Neural cell (in vitro differentiated cells): ENCODE results near the gene VSTM2B. TPM values are rescaled to one million over a fixed set of nuclear protein-coding genes. Genes with fewer than 3 reads are reported as not detected.

Source experiments
- H2AFZ ChIP-seq: fragments of 200-600, 300-800 bp; sonication (generic), shearing (Covaris generic); 2 replicates; pipeline ENCODE4 v1.6.0; 2014; ENCODE audit warnings: low read depth, mild to moderate bottlenecking, antibody characterized with exemption, low read length, moderate library complexity
- H3F3A ChIP-seq: fragments of 200-600 bp; shearing (Covaris generic); 2 replicates; pipeline ENCODE4 v1.6.1; 2016; ENCODE audit warnings: mild to moderate bottlenecking, moderate library complexity, mixed read lengths, antibody characterized with exemption, low read length; ENCODE audit not compliant: insufficient read depth, poor library complexity, severe bottlenecking
- H3K27ac ChIP-seq: fragments of 200-600, 300-800 bp; sonication (generic), shearing (Covaris generic); 2 replicates; pipeline ENCODE4 v1.5.1; 2014; ENCODE audit warnings: mild to moderate bottlenecking, low read length, moderate library complexity
- H3K27me3 ChIP-seq: fragments of 300-800, 200-600 bp; sonication (generic), shearing (Covaris generic); 2 replicates; pipeline ENCODE4 v1.6.0; 2014; ENCODE audit warnings: mild to moderate bottlenecking, low read depth, low read length, moderate library complexity; ENCODE audit not compliant: insufficient read depth
- H3K36me3 ChIP-seq: fragments of 300-800, 200-600 bp; sonication (generic), shearing (Covaris generic); 2 replicates; pipeline ENCODE4 v1.5.1; 2014; ENCODE audit warnings: mild to moderate bottlenecking, antibody characterized with exemption, low read length, moderate library complexity; ENCODE audit not compliant: insufficient read depth
- H3K4me2 ChIP-seq: fragments of 300-800, 200-600 bp; sonication (generic), shearing (Covaris generic); 2 replicates; pipeline ENCODE4 v1.6.0; 2014; ENCODE audit warnings: mild to moderate bottlenecking, low read length
- H3K4me3 ChIP-seq: fragments of 300-800, 200-600 bp; sonication (generic), shearing (Covaris generic); 2 replicates; pipeline ENCODE4 v1.5.1; 2014; ENCODE audit warnings: mild to moderate bottlenecking, low read length, moderate library complexity
- H3K79me2 ChIP-seq: fragments of 200-600 bp; shearing (Covaris generic); replicated peaks from 2 replicates; pipeline ENCODE4 v1.6.0; 2014; ENCODE audit warnings: mild to moderate bottlenecking, low read length, moderate library complexity; ENCODE audit not compliant: insufficient read depth
- H3K9ac ChIP-seq: fragments of 300-800, 200-600 bp; sonication (generic), shearing (Covaris generic); 2 replicates; pipeline ENCODE4 v1.6.1; 2016; ENCODE audit warnings: mild to moderate bottlenecking, low read length, mixed read lengths
- H3K9me2 ChIP-seq: fragments of 200-600 bp; shearing (Covaris generic); 2 replicates; pipeline ENCODE4 v1.6.1; 2016; ENCODE audit warnings: mild to moderate bottlenecking, low read length, mixed read lengths; ENCODE audit not compliant: insufficient read depth
- H3K9me3 ChIP-seq: fragments of 200-600, 300-800 bp; sonication (generic), shearing (Covaris generic); 2 replicates; pipeline ENCODE4 v1.6.1; 2016; ENCODE audit warnings: mild to moderate bottlenecking, mixed run types, low read length, moderate library complexity, mixed read lengths
- H4K20me1 ChIP-seq: fragments of 200-600 bp; shearing (Covaris generic); 2 replicates; pipeline ENCODE4 v1.6.1; 2016; ENCODE audit warnings: mild to moderate bottlenecking, mixed run types; ENCODE audit not compliant: insufficient read depth
- EP300 ChIP-seq: fragments of 450-650 bp; conservative IDR thresholded peaks from 2 replicates; pipeline ENCODE4 v1.6.1; 2014; ENCODE audit warnings: antibody characterized with exemption, mild to moderate bottlenecking, moderate library complexity; ENCODE audit not compliant: poor library complexity, severe bottlenecking
- EZH2 ChIP-seq: fragments of 200-600, 300-800 bp; shearing (Covaris generic), sonication (generic); IDR thresholded peaks from 2 replicates; pipeline ENCODE4 v1.6.1; 2014; ENCODE audit warnings: antibody characterized with exemption, low read length, borderline replicate concordance, mild to moderate bottlenecking; ENCODE audit not compliant: insufficient read depth, poor library complexity, severe bottlenecking
- MXI1 ChIP-seq: fragments of 450-650 bp; conservative IDR thresholded peaks from 2 replicates; pipeline ENCODE4 v1.6.1; 2014; ENCODE audit warnings: antibody characterized with exemption, mild to moderate bottlenecking; ENCODE audit not compliant: poor library complexity, severe bottlenecking
- POLR2AphosphoS5 ChIP-seq: IDR thresholded peaks from 2 replicates; pipeline ENCODE4 v1.6.1; 2012
- RAD21 ChIP-seq: fragments of 450-650 bp; conservative IDR thresholded peaks from 2 replicates; pipeline ENCODE4 v1.6.1; 2014; ENCODE audit warnings: antibody characterized with exemption, mild to moderate bottlenecking, moderate library complexity
- SMC3 ChIP-seq: fragments of 450-650 bp; conservative IDR thresholded peaks from 2 replicates; pipeline ENCODE4 v1.6.1; 2014; ENCODE audit warnings: antibody characterized with exemption, mild to moderate bottlenecking, moderate library complexity; ENCODE audit not compliant: poor library complexity
- TAF1 ChIP-seq: IDR thresholded peaks from 2 replicates; pipeline ENCODE4 v1.6.1; 2012; ENCODE audit warnings: low read depth
- polyA plus RNA-seq: library from polyadenylated mRNA; depleted of rRNA; stranded (reverse); fragments of >200 nt; gene quantifications from 2 replicates; pipeline ENCODE4 v1.2.3, GENCODE V29; 2014
- TF ChIP-seq, protein P1 (sequence below): fragments of 450-650 bp; IDR thresholded peaks from 2 replicates; pipeline ENCODE4 v1.5.1; 2014; ENCODE audit warnings: antibody characterized with exemption, mild to moderate bottlenecking, moderate library complexity; ENCODE audit not compliant: poor library complexity, severe bottlenecking
- TF ChIP-seq, protein P2 (sequence below): IDR thresholded peaks from 2 replicates; pipeline ENCODE4 v1.6.1; 2012; ENCODE audit warnings: borderline replicate concordance

Gene VSTM2B
- polyA plus RNA-seq, 1 donor from 2014 or later: 24.4 TPM

DNA sequence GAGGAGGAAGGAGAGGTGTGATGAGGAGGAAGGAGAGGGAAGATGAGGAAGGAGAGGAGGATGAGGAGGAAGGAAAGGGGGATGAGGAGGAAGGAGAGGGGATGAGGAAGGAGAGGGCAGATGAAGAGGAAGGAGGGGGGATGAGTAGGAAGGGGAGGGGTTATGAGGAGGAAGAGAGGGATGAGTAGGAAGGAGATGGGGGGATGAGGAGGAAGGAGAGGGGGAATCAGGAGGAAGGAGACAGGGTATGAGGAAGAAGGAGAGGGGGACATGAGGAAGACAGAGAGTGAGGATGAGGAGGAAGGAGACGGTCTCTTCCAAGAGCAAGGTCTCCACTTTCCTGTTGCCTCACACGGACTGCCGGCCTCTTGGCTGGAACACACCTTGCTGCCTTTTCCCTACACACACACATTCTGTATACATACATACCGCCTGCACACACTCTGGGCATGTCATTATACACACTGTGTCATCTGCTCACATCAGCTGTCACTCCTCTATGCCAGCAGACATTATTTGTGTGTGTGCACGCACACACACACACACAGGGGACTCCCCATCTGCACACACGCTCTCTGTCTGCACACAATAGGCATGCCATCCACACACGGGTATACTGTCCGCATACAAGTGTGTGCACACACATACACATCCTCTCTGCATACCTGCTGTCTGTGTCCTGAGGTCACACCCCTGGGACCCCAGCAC, 11.1 kb upstream of the VSTM2B start:
- Histone ChIP-seq H3K36me3 (no peaks in the 10 kb centered on the region), H3K4me3 (peak overlapping the region; percentile 10), H3K4me2 (no peak overlapping the region), H3K9ac (no peak overlapping the region), H2AFZ (no peak overlapping the region), H3K79me2 (no peaks in the 10 kb centered on the region), H4K20me1 (no peaks in the 10 kb centered on the region), H3K27me3 (peaks cover 29% of the 10 kb centered on the region), H3K9me2 (no peaks in the 10 kb centered on the region), H3K9me3 (no peaks in the 10 kb centered on the region), H3K27ac (no peak overlapping the region), H3F3A (no peaks in the 10 kb centered on the region)
- TF ChIP-seq RAD21 (no peak), TAF1 (no peak), POLR2AphosphoS5 (peak; percentile 46), EP300 (peak; percentile 60)

DNA sequence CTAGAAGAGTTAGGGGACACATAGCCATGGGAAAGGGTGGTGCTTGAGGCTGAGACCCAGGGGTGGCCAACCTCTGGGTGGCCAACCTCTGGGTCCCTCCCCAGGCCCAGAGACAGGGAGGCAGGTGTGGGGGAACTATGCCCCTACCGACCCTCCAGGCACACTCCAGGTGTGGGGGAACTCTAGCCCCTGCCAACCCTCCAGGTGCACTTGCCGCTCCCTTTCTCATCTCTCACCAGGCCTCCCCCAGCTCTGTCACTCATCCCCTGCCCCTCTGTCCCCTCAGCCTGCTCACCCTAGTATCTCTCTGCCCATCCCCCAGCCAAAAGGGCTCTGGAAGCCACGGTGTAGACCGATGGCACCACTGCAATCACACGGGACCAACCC, 10.6 kb upstream of the VSTM2B start:
- H3K79me2 ChIP-seq: no peaks in the 10 kb centered on the region
- H3K27me3 ChIP-seq: peaks cover 29% of the 10 kb centered on the region
- H3K36me3 ChIP-seq: no peaks in the 10 kb centered on the region
- H3K27ac ChIP-seq: no peak overlapping the region
- peak overlapping the region; percentile 10 for H3K4me3 ChIP-seq
- no peaks in the 10 kb centered on the region for H3K9me3 ChIP-seq
- no peak overlapping the region for H2AFZ ChIP-seq
- no peaks in the 10 kb centered on the region for H3K9me2 ChIP-seq
- no peaks in the 10 kb centered on the region for H4K20me1 ChIP-seq
- no peak overlapping the region for H3K4me2 ChIP-seq
- no peak overlapping the region for H3K9ac ChIP-seq
- no peak for TF ChIP-seq TAF1
- TF ChIP-seq EZH2: no peak
- TF ChIP-seq, protein P1, sequence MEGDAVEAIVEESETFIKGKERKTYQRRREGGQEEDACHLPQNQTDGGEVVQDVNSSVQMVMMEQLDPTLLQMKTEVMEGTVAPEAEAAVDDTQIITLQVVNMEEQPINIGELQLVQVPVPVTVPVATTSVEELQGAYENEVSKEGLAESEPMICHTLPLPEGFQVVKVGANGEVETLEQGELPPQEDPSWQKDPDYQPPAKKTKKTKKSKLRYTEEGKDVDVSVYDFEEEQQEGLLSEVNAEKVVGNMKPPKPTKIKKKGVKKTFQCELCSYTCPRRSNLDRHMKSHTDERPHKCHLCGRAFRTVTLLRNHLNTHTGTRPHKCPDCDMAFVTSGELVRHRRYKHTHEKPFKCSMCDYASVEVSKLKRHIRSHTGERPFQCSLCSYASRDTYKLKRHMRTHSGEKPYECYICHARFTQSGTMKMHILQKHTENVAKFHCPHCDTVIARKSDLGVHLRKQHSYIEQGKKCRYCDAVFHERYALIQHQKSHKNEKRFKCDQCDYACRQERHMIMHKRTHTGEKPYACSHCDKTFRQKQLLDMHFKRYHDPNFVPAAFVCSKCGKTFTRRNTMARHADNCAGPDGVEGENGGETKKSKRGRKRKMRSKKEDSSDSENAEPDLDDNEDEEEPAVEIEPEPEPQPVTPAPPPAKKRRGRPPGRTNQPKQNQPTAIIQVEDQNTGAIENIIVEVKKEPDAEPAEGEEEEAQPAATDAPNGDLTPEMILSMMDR: no peak
- TF ChIP-seq, protein P2, sequence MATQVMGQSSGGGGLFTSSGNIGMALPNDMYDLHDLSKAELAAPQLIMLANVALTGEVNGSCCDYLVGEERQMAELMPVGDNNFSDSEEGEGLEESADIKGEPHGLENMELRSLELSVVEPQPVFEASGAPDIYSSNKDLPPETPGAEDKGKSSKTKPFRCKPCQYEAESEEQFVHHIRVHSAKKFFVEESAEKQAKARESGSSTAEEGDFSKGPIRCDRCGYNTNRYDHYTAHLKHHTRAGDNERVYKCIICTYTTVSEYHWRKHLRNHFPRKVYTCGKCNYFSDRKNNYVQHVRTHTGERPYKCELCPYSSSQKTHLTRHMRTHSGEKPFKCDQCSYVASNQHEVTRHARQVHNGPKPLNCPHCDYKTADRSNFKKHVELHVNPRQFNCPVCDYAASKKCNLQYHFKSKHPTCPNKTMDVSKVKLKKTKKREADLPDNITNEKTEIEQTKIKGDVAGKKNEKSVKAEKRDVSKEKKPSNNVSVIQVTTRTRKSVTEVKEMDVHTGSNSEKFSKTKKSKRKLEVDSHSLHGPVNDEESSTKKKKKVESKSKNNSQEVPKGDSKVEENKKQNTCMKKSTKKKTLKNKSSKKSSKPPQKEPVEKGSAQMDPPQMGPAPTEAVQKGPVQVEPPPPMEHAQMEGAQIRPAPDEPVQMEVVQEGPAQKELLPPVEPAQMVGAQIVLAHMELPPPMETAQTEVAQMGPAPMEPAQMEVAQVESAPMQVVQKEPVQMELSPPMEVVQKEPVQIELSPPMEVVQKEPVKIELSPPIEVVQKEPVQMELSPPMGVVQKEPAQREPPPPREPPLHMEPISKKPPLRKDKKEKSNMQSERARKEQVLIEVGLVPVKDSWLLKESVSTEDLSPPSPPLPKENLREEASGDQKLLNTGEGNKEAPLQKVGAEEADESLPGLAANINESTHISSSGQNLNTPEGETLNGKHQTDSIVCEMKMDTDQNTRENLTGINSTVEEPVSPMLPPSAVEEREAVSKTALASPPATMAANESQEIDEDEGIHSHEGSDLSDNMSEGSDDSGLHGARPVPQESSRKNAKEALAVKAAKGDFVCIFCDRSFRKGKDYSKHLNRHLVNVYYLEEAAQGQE: no peak
- no peak for TF ChIP-seq POLR2AphosphoS5
- TF ChIP-seq MXI1: no peak
- TF ChIP-seq RAD21: no peak
- no peak for TF ChIP-seq SMC3
- no peak for TF ChIP-seq EP300
- no peaks in the 10 kb centered on the region for H3F3A ChIP-seq
